Measurements from ENCODE around the gene DAAM2. TPM values are rescaled to one million over a fixed set of nuclear protein-coding genes. Genes with fewer than 3 reads are reported as not detected.

Gene DAAM2
- polyA plus RNA-seq, 2 of the 4 experiments (the other 2 are of a cell fraction), result not detected

GRCh38 chr6:39824030-39824926 is 32.1 kb downstream of the DAAM2 start:
- WGBS (ENCODE audit: missing lambda C conversion rate), result 58% methylated on average over 8 of the region's 9 CpGs
- FAIRE-seq (no peak), DNase-seq (ENCODE audit: low read depth in 1 of 2, low spot score in 1 of 2) (no peak), ATAC-seq (no peak)
- TF ChIP-seq USF2 (IDR thresholded peaks at IDR 0.05) (no peak), FOSL2 (IDR thresholded peaks at IDR 0.05) (no peak), FOSL2 (CRISPR knock-in tag; IDR thresholded peaks at IDR 0.05) (no peak), HOXB5 (CRISPR knock-in tag; IDR thresholded peaks at IDR 0.05) (no peak), EP300 (IDR thresholded peaks at IDR 0.05) (no peak), ATOH8 (CRISPR knock-in tag; IDR thresholded peaks at IDR 0.05; ENCODE audit: low read depth) (no peak), POLR2A (IDR thresholded peaks at IDR 0.05; ENCODE audit: low read length) (no peak), NPAS2 (CRISPR knock-in tag; IDR thresholded peaks at IDR 0.05; ENCODE audit: borderline replicate concordance) (no peak), JUNB (IDR thresholded peaks at IDR 0.05) (no peak), CHD2 (IDR thresholded peaks at IDR 0.05; ENCODE audit: low read length, partially characterized antibody) (no peak), CBX8 (IDR thresholded peaks at IDR 0.05) (no peak), CBX2 (IDR thresholded peaks at IDR 0.05; ENCODE audit: borderline replicate concordance, low read depth) (no peak), FOXS1 (CRISPR knock-in tag; IDR thresholded peaks at IDR 0.05) (no peak), SMC3 (IDR thresholded peaks at IDR 0.05) (no peak), ZSCAN20 (CRISPR knock-in tag; IDR thresholded peaks at IDR 0.05) (no peak), ELK1 (IDR thresholded peaks at IDR 0.05; ENCODE audit: low read depth, low read length) (no peak)
- TF ChIP-seq, protein P1, sequence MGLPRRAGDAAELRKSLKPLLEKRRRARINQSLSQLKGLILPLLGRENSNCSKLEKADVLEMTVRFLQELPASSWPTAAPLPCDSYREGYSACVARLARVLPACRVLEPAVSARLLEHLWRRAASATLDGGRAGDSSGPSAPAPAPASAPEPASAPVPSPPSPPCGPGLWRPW (IDR thresholded peaks at IDR 0.05), result no peak
- TF ChIP-seq, protein P2, sequence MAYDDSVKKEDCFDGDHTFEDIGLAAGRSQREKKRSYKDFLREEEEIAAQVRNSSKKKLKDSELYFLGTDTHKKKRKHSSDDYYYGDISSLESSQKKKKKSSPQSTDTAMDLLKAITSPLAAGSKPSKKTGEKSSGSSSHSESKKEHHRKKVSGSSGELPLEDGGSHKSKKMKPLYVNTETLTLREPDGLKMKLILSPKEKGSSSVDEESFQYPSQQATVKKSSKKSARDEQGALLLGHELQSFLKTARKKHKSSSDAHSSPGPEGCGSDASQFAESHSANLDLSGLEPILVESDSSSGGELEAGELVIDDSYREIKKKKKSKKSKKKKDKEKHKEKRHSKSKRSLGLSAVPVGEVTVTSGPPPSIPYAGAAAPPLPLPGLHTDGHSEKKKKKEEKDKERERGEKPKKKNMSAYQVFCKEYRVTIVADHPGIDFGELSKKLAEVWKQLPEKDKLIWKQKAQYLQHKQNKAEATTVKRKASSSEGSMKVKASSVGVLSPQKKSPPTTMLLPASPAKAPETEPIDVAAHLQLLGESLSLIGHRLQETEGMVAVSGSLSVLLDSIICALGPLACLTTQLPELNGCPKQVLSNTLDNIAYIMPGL (CRISPR knock-in tag; IDR thresholded peaks at IDR 0.05; ENCODE audit: borderline replicate concordance), result no peak
- TF ChIP-seq, protein P3, sequence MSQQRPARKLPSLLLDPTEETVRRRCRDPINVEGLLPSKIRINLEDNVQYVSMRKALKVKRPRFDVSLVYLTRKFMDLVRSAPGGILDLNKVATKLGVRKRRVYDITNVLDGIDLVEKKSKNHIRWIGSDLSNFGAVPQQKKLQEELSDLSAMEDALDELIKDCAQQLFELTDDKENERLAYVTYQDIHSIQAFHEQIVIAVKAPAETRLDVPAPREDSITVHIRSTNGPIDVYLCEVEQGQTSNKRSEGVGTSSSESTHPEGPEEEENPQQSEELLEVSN (IDR thresholded peaks at IDR 0.05; ENCODE audit: borderline replicate concordance, low read depth), result no peak
- no peak overlapping the region for H3K4me3 ChIP-seq
- H3K9me3 ChIP-seq, result no peaks in the 10 kb centered on the region
- H3K4me1 ChIP-seq, result no peaks in the 10 kb centered on the region
- no peak overlapping the region for H3K27ac ChIP-seq
- no peak overlapping the region for H3K4me2 ChIP-seq
- ChIA-PET CTCF (no interaction called here), POLR2A (no interaction called here)

GRCh38 chr6:39829331-39829730 is 37.2 kb downstream of the DAAM2 start:
- Histone ChIP-seq H3K4me1 (no peaks in the 10 kb centered on the region), H3K4me2 (no peak overlapping the region), H3K4me3 (no peak overlapping the region), H3K27ac (no peak overlapping the region), H3K9me3 (no peaks in the 10 kb centered on the region)
- no peak for DNase-seq (ENCODE audit: low read depth in 1 of 2, low spot score in 1 of 2)
- ChIA-PET POLR2A (no interaction called here), CTCF (no interaction called here)
- TF ChIP-seq MAZ (IDR thresholded peaks at IDR 0.05; ENCODE audit: borderline replicate concordance, low read depth, low read length), result no peak
- TF ChIP-seq FOSL2 (IDR thresholded peaks at IDR 0.05), result no peak
- no peak for TF ChIP-seq FOSL2 (CRISPR knock-in tag; IDR thresholded peaks at IDR 0.05)
- TF ChIP-seq KDM5A (IDR thresholded peaks at IDR 0.05), result no peak
- no peak for TF ChIP-seq CBX8 (IDR thresholded peaks at IDR 0.05)
- TF ChIP-seq ZSCAN20 (CRISPR knock-in tag; IDR thresholded peaks at IDR 0.05), result no peak
- no peak for TF ChIP-seq BHLHE40 (IDR thresholded peaks at IDR 0.05; ENCODE audit: low read depth, low read length)
- TF ChIP-seq HOXA7 (CRISPR knock-in tag; IDR thresholded peaks at IDR 0.05), result no peak
- TF ChIP-seq, protein P4, sequence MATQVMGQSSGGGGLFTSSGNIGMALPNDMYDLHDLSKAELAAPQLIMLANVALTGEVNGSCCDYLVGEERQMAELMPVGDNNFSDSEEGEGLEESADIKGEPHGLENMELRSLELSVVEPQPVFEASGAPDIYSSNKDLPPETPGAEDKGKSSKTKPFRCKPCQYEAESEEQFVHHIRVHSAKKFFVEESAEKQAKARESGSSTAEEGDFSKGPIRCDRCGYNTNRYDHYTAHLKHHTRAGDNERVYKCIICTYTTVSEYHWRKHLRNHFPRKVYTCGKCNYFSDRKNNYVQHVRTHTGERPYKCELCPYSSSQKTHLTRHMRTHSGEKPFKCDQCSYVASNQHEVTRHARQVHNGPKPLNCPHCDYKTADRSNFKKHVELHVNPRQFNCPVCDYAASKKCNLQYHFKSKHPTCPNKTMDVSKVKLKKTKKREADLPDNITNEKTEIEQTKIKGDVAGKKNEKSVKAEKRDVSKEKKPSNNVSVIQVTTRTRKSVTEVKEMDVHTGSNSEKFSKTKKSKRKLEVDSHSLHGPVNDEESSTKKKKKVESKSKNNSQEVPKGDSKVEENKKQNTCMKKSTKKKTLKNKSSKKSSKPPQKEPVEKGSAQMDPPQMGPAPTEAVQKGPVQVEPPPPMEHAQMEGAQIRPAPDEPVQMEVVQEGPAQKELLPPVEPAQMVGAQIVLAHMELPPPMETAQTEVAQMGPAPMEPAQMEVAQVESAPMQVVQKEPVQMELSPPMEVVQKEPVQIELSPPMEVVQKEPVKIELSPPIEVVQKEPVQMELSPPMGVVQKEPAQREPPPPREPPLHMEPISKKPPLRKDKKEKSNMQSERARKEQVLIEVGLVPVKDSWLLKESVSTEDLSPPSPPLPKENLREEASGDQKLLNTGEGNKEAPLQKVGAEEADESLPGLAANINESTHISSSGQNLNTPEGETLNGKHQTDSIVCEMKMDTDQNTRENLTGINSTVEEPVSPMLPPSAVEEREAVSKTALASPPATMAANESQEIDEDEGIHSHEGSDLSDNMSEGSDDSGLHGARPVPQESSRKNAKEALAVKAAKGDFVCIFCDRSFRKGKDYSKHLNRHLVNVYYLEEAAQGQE (IDR thresholded peaks at IDR 0.05), result no peak
- no peak for TF ChIP-seq ZC3H11A (IDR thresholded peaks at IDR 0.05)
- no peak for TF ChIP-seq NR3C1 (IDR thresholded peaks at IDR 0.05)
- TF ChIP-seq, protein P3 (IDR thresholded peaks at IDR 0.05; ENCODE audit: borderline replicate concordance, low read depth), result no peak
- no peak for TF ChIP-seq RCOR1 (IDR thresholded peaks at IDR 0.05; ENCODE audit: low read depth, low read length)
- FAIRE-seq, result no peak
- WGBS (ENCODE audit: missing lambda C conversion rate), result 60% methylated on average over 1 of the region's 2 CpGs
- ATAC-seq, result no peak
